GM13976 (cell line): Measurements from ENCODE around the gene CDK10.
A peak's percentile ranks its signal among the peaks of the same experiment; 100 is the strongest.
"Not testable (repeated sequence)": the region's sequence is repeated elsewhere in the genome, so short reads cannot be mapped to it uniquely, and the experiment has no call there.

Experiments used
- DNase-seq: peaks from one replicate; pipeline ENCODE4 v3.0.0; 2012; ENCODE audit warnings: low spot score
- CTCF ChIP-seq: IDR thresholded peaks from 2 replicates; pipeline ENCODE4 v1.5.1; 2012; ENCODE audit warnings: borderline replicate concordance, mild to moderate bottlenecking; ENCODE audit not compliant: insufficient read depth; ENCODE audit errors: extremely low read depth, missing control alignments, control extremely low read depth
- in situ Hi-C: fragments of 300-500 bp; cut with MboI; formaldehyde crosslinking; loops from one replicate; pipeline ENCODE4 v1.12.0; 2022; ENCODE audit warnings: low sequenced_read_pairs, mixed read lengths, inconsistent platforms; ENCODE audit not compliant: unreplicated experiment

CDK10 gene

DNA sequence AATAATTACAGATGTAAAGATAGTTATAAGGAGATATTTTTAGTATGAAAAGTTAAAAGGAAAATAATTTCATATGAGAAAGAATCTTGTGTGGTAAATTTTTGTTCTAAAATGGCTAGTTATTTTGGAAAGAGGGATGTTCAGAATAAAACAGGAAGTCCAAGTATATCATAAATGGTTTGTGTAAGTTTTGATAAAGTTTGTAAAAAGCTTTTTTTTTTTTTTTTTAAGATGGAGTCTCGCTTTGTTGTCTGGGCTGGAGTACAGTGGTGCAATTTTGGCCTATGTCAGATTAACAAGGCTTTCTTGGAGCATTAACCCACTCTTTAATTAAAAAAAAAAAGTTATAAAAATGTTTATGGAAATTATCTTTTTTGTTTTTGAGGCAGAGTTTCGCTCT lies 8.2 kb upstream of the CDK10 start:
- DNase-seq, result no peak
- in situ Hi-C loops, result no loop called here

DNA sequence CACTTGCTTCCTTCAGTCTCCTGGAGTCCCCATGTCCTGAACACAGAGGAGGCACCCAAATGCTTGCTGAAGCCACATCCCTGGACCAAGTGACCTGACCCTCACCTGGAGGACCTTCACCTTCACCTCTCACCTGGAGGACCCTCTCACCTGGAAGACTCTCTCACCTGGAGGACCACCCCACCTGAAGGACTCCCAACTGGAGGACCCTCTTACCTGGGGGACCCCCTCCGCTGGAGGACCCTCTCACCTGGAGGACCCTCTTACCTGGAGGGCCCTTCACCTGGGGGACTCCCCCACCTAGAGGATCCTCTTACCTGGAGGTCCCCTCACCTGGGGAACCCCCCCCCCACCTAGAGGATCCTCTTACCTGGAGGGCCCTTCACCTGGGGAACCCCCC lies 573 bp upstream of the CDK10 start:
- in situ Hi-C loops, result no loop called here
- DNase-seq, result no peak

More for the DNA sequence above, 8.2 kb upstream of the CDK10 start:
- no peak for TF ChIP-seq CTCF

DNA sequence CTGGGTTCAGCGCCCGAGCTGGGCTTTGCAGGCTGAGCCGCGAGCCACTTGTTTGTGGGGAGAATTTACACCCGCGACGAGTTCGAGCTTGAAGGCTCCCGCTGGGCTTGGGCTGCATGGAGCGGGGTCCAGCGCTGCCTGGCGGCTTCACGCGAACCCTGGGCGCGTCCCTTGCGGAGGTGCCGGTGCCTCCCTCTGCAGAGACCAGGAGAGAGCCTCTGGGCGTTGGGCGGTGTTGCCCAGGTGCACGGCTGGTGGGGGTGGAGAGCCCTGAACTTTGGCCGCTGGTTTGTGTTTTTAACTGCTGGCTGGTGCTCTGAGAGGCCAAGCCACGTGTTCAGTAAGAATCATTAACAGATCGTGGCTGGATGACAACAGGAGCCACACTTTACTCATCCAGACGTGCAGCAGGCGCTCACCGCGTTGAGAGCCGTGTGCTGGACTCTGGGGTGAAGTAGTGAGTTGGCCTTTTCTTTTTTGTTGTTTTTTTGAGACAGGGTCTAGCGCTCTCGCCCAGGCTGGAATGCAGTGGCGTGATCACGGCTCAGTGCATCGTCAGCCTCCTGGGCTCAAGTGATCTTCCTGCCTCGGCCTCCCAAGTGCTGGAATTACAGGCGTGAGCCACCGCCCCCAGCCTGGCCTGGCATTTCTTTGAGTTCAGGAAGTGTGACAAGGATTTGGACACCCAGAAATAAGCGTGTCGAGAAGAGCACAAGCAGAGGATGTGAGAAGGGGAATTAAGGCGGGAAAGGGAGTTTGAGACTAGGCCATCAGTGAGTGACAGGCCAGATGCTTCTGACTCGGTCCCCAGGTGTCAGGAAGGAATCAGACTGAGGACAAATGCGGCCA lies 827 bp downstream of the CDK10 start:
- in situ Hi-C loops, result no loop called here
- peak; percentile 57 for DNase-seq
- TF ChIP-seq CTCF, result no peak

More for the DNA sequence above, 573 bp upstream of the CDK10 start:
- no peak for TF ChIP-seq CTCF

GRCh38 chr16:89688395-89688794 lies 1.9 kb downstream of the CDK10 start:
- in situ Hi-C loops, result no loop called here
- no peak for TF ChIP-seq CTCF
- DNase-seq, result no peak

- no peak for TF ChIP-seq CTCF
- no peak for DNase-seq
- in situ Hi-C loops, result no loop called here
Observed at GRCh38 chr16:89689142-89689541, 2.7 kb downstream of the CDK10 start.

DNA sequence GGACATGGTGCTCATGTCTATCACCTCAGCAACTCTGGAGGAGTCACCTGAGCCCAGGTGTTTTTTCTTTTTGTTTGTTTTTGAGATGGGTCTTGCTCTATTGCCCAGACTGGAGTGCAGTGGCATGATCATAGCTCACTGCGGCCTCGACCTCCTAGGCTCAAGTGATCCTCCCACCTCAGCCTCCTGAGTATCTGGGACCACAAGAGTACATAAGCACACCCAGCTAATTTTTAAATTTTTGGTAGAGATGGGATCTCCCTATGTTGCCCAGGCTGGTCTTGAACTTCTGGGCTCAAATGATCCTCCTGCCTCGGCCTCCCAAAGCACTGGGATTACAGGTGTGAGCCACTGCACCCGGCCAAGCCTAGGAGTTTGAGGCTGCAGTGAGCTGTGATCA lies 3.1 kb downstream of the CDK10 start:
- in situ Hi-C loops, DNase-seq: not testable (repeated sequence)

DNA sequence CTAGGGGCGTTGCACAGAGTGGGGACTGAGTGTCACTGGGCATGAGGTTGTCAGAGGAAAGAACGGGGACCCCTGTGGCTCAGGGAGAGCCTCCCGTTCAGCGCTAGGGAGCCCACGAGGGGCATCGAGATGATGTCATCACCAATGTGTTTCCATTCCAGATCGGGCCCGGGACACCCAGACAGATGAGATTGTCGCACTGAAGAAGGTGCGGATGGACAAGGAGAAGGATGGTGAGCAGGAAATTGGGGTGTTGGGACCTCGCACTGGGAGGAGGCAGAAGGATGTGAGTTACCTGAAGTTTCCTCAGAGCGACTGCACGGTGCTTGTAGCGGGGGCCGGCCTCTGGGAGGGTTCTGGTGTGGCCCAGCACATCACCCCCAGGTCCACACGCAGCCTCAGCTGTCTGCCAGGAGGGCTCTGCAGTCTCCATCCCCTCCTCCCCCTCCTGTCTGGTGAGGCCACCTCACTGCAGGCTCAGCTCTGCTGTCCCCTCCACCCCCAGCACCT lies 4.0 kb downstream of the CDK10 start:
- no peak for TF ChIP-seq CTCF
- in situ Hi-C loops, result no loop called here

More for the DNA sequence above, 4.0 kb downstream of the CDK10 start:
- DNase-seq, result no peak
